H9 (cell line): ENCODE data around the gene CYS1. TPM values are rescaled to one million over a fixed set of nuclear protein-coding genes. Genes with fewer than 3 reads are reported as not detected.

Source experiments
- DNase-seq: peaks from one replicate; pipeline ENCODE4 v3.0.0-alpha.2; 2017
- H2AFZ ChIP-seq: one replicate; pipeline ENCODE4 v1.6.1; 2013; ENCODE audit warnings: mild to moderate bottlenecking, low read length, control low read depth, moderate library complexity
- H2AK5ac ChIP-seq: 2 replicates; pipeline ENCODE4 v1.6.1; 2013; ENCODE audit warnings: low read length, control low read depth, mixed read lengths; ENCODE audit not compliant: insufficient read length
- H2BK120ac ChIP-seq: one replicate; pipeline ENCODE4 v1.6.1; 2013; ENCODE audit warnings: low read depth, mild to moderate bottlenecking, low read length, control low read depth, inconsistent platforms; ENCODE audit not compliant: poor library complexity, severe bottlenecking
- H2BK12ac ChIP-seq: 2 replicates; pipeline ENCODE4 v1.6.1; 2013; ENCODE audit warnings: low read length, control low read depth, mixed read lengths, low read depth; ENCODE audit not compliant: insufficient read length
- H2BK15ac ChIP-seq: 2 replicates; pipeline ENCODE4 v1.6.1; 2013; ENCODE audit warnings: low read depth, low read length, control low read depth
- H2BK20ac ChIP-seq: one replicate; pipeline ENCODE4 v1.6.1; 2013; ENCODE audit warnings: low read depth, mild to moderate bottlenecking, low read length, control low read depth, inconsistent platforms; ENCODE audit not compliant: poor library complexity, severe bottlenecking
- H2BK5ac ChIP-seq: 2 replicates; pipeline ENCODE4 v1.6.1; 2013; ENCODE audit warnings: low read length, control low read depth, mixed read lengths; ENCODE audit not compliant: insufficient read length
- H3K14ac ChIP-seq: 2 replicates; pipeline ENCODE4 v1.6.1; 2013; ENCODE audit warnings: low read length, control low read depth; ENCODE audit not compliant: insufficient read depth
- H3K18ac ChIP-seq: 2 replicates; pipeline ENCODE4 v1.6.1; 2013; ENCODE audit warnings: low read depth, mild to moderate bottlenecking, mixed read lengths, low read length, control low read depth; ENCODE audit not compliant: insufficient read length
- H3K23ac ChIP-seq: 2 replicates; pipeline ENCODE4 v1.6.1; 2013; ENCODE audit warnings: low read length, control low read depth, mixed read lengths, low read depth; ENCODE audit not compliant: insufficient read length
- H3K23me2 ChIP-seq: 2 replicates; pipeline ENCODE4 v1.6.1; 2013; ENCODE audit warnings: low read depth, mild to moderate bottlenecking, mixed read lengths, low read length, control low read depth; ENCODE audit not compliant: insufficient read length, poor library complexity, severe bottlenecking
- H3K27ac ChIP-seq: 2 replicates; pipeline ENCODE4 v1.5.1; 2013; ENCODE audit warnings: low read length, control low read depth, mixed read lengths, low read depth; ENCODE audit not compliant: insufficient read length
- H3K27me3 ChIP-seq: 2 replicates; pipeline ENCODE4 v1.6.1; 2013; ENCODE audit warnings: low read length, control low read depth, inconsistent platforms; ENCODE audit not compliant: insufficient read depth
- H3K4ac ChIP-seq: 2 replicates; pipeline ENCODE4 v1.6.1; 2013; ENCODE audit warnings: low read depth, mild to moderate bottlenecking, control low read depth, inconsistent platforms, low read length, moderate library complexity
- H3K4me1 ChIP-seq: 2 replicates; pipeline ENCODE4 v1.6.1; 2013; ENCODE audit warnings: low read length, control low read depth, inconsistent platforms; ENCODE audit not compliant: insufficient read depth
- H3K4me2 ChIP-seq: 2 replicates; pipeline ENCODE4 v1.6.1; 2013; ENCODE audit warnings: low read length, control low read depth, mixed read lengths; ENCODE audit not compliant: insufficient read length, insufficient read depth
- H3K56ac ChIP-seq: 2 replicates; pipeline ENCODE4 v1.6.1; 2013; ENCODE audit warnings: low read depth, mild to moderate bottlenecking, mixed read lengths, low read length, control low read depth; ENCODE audit not compliant: insufficient read length
- H3K79me1 ChIP-seq: 2 replicates; pipeline ENCODE4 v1.6.1; 2013; ENCODE audit warnings: low read depth, mild to moderate bottlenecking, moderate library complexity, low read length, control low read depth, inconsistent platforms; ENCODE audit not compliant: insufficient read depth, poor library complexity, severe bottlenecking
- H3K79me2 ChIP-seq: 2 replicates; pipeline ENCODE4 v1.6.1; 2013; ENCODE audit warnings: low read length, control low read depth, inconsistent platforms; ENCODE audit not compliant: insufficient read depth
- H3K9ac ChIP-seq: 2 replicates; pipeline ENCODE4 v1.6.1; 2013; ENCODE audit warnings: low read length, control low read depth, mixed read lengths; ENCODE audit not compliant: insufficient read length; ENCODE audit errors: extremely low read depth
- H3K9me3 ChIP-seq: one replicate; pipeline ENCODE4 v1.6.1; 2013; ENCODE audit warnings: low read depth, low read length, inconsistent platforms; ENCODE audit not compliant: control insufficient read depth
- H3T11ph ChIP-seq: one replicate; pipeline ENCODE4 v1.6.1; 2013; ENCODE audit warnings: mild to moderate bottlenecking, low read length, control low read depth, inconsistent platforms
- H4K20me1 ChIP-seq: one replicate; pipeline ENCODE4 v1.6.1; 2013; ENCODE audit not compliant: control insufficient read depth, insufficient read length, insufficient read depth
- H4K5ac ChIP-seq: 2 replicates; pipeline ENCODE4 v1.6.1; 2013; ENCODE audit warnings: low read depth, mild to moderate bottlenecking, mixed read lengths, low read length, control low read depth; ENCODE audit not compliant: insufficient read length
- H4K8ac ChIP-seq: replicated peaks from 2 replicates; pipeline ENCODE4 v1.6.1; 2013; ENCODE audit warnings: low read length, control low read depth, mixed read lengths, low read depth; ENCODE audit not compliant: insufficient read length
- H4K91ac ChIP-seq: 2 replicates; pipeline ENCODE4 v1.6.1; 2013; ENCODE audit warnings: low read depth, mild to moderate bottlenecking, moderate library complexity, mixed read lengths, low read length, control low read depth; ENCODE audit not compliant: insufficient read length
- H3K27ac Mint-ChIP-seq, 3 experiments: 2 replicates in 2 of 3; 3 replicates in 1 of 3; pipeline ENCODE4 v1.8.0; 2020 to 2021; ENCODE audit warnings: mixed read lengths in 3 of 3, mild to moderate bottlenecking in 1 of 3, moderate library complexity in 1 of 3
- H3K27me3 Mint-ChIP-seq: 2 replicates; pipeline ENCODE4 v1.8.0; 2021; ENCODE audit warnings: low read depth, mild to moderate bottlenecking, moderate library complexity, mixed read lengths
- H3K36me3 Mint-ChIP-seq, 3 experiments: 2 replicates in 2 of 3; 3 replicates in 1 of 3; pipeline ENCODE4 v1.8.0; 2020 to 2021; ENCODE audit warnings: low read depth in 3 of 3, mixed read lengths in 3 of 3; ENCODE audit not compliant: insufficient read depth in 1 of 3
- H3K4me1 Mint-ChIP-seq, 2 experiments: 2 replicates each; pipeline ENCODE4 v1.8.0; 2020; ENCODE audit warnings: mixed read lengths in 2 of 2
- H3K4me3 Mint-ChIP-seq, 2 experiments: 2 replicates in 1 of 2; 3 replicates in 1 of 2; pipeline ENCODE4 v1.8.0; 2020 to 2021; ENCODE audit warnings: mild to moderate bottlenecking in 2 of 2, mixed read lengths in 2 of 2, moderate library complexity in 1 of 2
- H3K9me3 Mint-ChIP-seq, 2 experiments: 2 replicates in 1 of 2; 3 replicates in 1 of 2; pipeline ENCODE4 v1.8.0; 2020; ENCODE audit warnings: mild to moderate bottlenecking in 2 of 2, mixed read lengths in 2 of 2, moderate library complexity in 1 of 2
- WGBS: extraction: QIAGEN DNeasy Blood & Tissue Kit; methylation state at CpG from one replicate; pipeline ENCODE4 v1.1.7; 2013; ENCODE audit warnings: missing lambda C conversion rate, low lambda C conversion rate, mixed read lengths; ENCODE audit not compliant: insufficient read length; ENCODE audit errors: extremely low coverage; 5-methylcytosine and 5-hydroxymethylcytosine counted together
- total RNA-seq: library from RNA; stranded (reverse); gene quantifications from 2 replicates; pipeline ENCODE4 v1.2.1, GENCODE V29; 2021
- TF ChIP-seq, protein P1 (sequence below): fragments of 200-600 bp; sonication (generic); conservative IDR thresholded peaks from 3 replicates; pipeline ENCODE4 v1.8.0; 2021; ENCODE audit warnings: antibody characterized with exemption, mild to moderate bottlenecking

CYS1 gene
- total RNA-seq, 1 experiment from 2014 or later = 0.35 TPM

DNA sequence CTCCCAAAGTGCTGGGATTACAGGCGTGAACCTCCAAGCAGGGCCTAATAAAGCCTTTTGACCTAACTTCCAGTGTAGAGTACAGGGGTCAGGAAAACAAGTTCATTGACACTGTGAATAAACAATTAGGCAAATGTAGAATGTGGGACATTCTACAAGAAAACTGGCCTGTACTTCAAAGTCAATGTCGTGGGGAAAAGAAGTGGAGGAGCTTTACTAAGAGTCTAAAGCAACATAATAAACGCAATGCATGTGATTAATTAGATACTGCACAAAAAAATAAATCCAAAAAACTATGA is 38.8 kb upstream of the CYS1 start:
- H3K4me1 Mint-ChIP-seq = peaks cover 13 to 16% of the 10 kb centered on the region in 2 experiments
- H3K36me3 Mint-ChIP-seq = peaks cover 9 to 10% (median 10%) of the 10 kb centered on the region in 3 experiments
- H3K27me3 ChIP-seq = no peaks in the 10 kb centered on the region
- no peak overlapping the region for H2BK120ac ChIP-seq
- H3K4me2 ChIP-seq = no peak overlapping the region
- DNase-seq = no peak
- H3K23ac ChIP-seq = no peak overlapping the region
- no peaks in the 10 kb centered on the region for H4K20me1 ChIP-seq
- H2BK12ac ChIP-seq = no peak overlapping the region
- no peaks in the 10 kb centered on the region for H3K9me3 ChIP-seq
- H3K18ac ChIP-seq = no peak overlapping the region
- H3K4me1 ChIP-seq = no peaks in the 10 kb centered on the region
- peaks cover 2% of the 10 kb centered on the region for H3K79me1 ChIP-seq
- no peak overlapping the region for H2AK5ac ChIP-seq
- no peak overlapping the region for H4K91ac ChIP-seq
- H2BK20ac ChIP-seq = no peak overlapping the region
- H3K79me2 ChIP-seq = peaks cover 6% of the 10 kb centered on the region; the same call in 1 of the 2 replicates
- no peak overlapping the region for H3K4ac ChIP-seq
- peaks cover 27% of the 10 kb centered on the region for H3K23me2 ChIP-seq
- no peak overlapping the region for H3T11ph ChIP-seq
- H3K4me3 Mint-ChIP-seq = no peak overlapping the region
- TF ChIP-seq, protein P1, sequence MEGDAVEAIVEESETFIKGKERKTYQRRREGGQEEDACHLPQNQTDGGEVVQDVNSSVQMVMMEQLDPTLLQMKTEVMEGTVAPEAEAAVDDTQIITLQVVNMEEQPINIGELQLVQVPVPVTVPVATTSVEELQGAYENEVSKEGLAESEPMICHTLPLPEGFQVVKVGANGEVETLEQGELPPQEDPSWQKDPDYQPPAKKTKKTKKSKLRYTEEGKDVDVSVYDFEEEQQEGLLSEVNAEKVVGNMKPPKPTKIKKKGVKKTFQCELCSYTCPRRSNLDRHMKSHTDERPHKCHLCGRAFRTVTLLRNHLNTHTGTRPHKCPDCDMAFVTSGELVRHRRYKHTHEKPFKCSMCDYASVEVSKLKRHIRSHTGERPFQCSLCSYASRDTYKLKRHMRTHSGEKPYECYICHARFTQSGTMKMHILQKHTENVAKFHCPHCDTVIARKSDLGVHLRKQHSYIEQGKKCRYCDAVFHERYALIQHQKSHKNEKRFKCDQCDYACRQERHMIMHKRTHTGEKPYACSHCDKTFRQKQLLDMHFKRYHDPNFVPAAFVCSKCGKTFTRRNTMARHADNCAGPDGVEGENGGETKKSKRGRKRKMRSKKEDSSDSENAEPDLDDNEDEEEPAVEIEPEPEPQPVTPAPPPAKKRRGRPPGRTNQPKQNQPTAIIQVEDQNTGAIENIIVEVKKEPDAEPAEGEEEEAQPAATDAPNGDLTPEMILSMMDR = no peak
- H3K56ac ChIP-seq = no peak overlapping the region
- no peak overlapping the region for H2BK5ac ChIP-seq
- H3K27me3 Mint-ChIP-seq = no peaks in the 10 kb centered on the region
- H3K14ac ChIP-seq = no peak overlapping the region
- H3K27ac Mint-ChIP-seq = no peak overlapping the region
- H2BK15ac ChIP-seq = no peak overlapping the region
- no peaks in the 10 kb centered on the region for H3K9me3 Mint-ChIP-seq
- no peak overlapping the region for H3K9ac ChIP-seq
- H3K27ac ChIP-seq = no peak overlapping the region
- H4K5ac ChIP-seq = no peak overlapping the region
- no peak overlapping the region for H2AFZ ChIP-seq
- no peak overlapping the region for H4K8ac ChIP-seq
- no CpG with 5 or more reads among the region's 3 CpGs for WGBS
